K562 (cell line): ENCODE results near the gene SLC25A1. TPM values are rescaled to one million over a fixed set of nuclear protein-coding genes. Genes with fewer than 3 reads are reported as not detected.

Source experiments
- ATAC-seq: fragments of 200-7000 bp; cut with Tn5 transposase; 3 replicates; pipeline ENCODE4 v1.9.1; 2020; ENCODE audit warnings: moderate library complexity
- BruUV-seq: library from RNA; stranded (reverse); fragments of 400-500 nt; replicated peaks from 2 replicates; lab custom pipeline; 2021; lab: Mats Ljungman, UMichigan
- CTCF ChIA-PET: fragments of 300-600 bp; formaldehyde crosslinking; extraction: SDS; loops from one replicate; lab custom pipeline; 2021; ENCODE audit warnings: low intra/inter-chr PET ratio; lab: Yijun Ruan, JAX
- POLR2A ChIA-PET: fragments of 300-600, 350-650 bp; sonication (Branson Sonifier 250); formaldehyde crosslinking; extraction: SDS; loops from one replicate; lab custom pipeline; 2021; ENCODE audit warnings: antibody characterized with exemption, inconsistent platforms; lab: Yijun Ruan, JAX
- DNase-seq, 4 experiments: peaks; one replicate each; pipeline versions ENCODE4 v3.0.0 to v3.0.0-alpha.2; 2011 to 2018; ENCODE audit warnings: low spot score in 3 of 4, mixed read lengths in 3 of 4; ENCODE audit errors: extremely low read depth in 1 of 4
- FAIRE-seq: peaks from 2 replicates; lab custom pipeline; 2011; peaks lifted over from hg19 to GRCh38; lab: Jason Lieb, UNC
- H2AFZ ChIP-seq: 2 replicates; pipeline ENCODE4 v1.6.0; 2011; ENCODE audit warnings: low read depth, low read length, control low read depth, inconsistent platforms
- H3K27ac ChIP-seq: fragments of 200-600 bp; 3 replicates; pipeline ENCODE4 v1.8.0; 2011; ENCODE audit warnings: low read depth, mild to moderate bottlenecking, control low read depth, inconsistent platforms, low read length, moderate library complexity, mixed read lengths; ENCODE audit errors: extremely low read depth
- H3K27me3 ChIP-seq, 2 experiments: fragments of 300-600 bp in 1 of 2; 2 replicates in 1 of 2; 3 replicates in 1 of 2; pipeline versions ENCODE4 v1.6.0 to v1.8.0; 2011; ENCODE audit warnings: inconsistent platforms in 2 of 2, low read length in 2 of 2, mild to moderate bottlenecking in 1 of 2, mixed read lengths in 1 of 2, moderate library complexity in 1 of 2; ENCODE audit not compliant: control insufficient read depth in 2 of 2, insufficient read depth in 2 of 2
- H3K36me3 ChIP-seq: fragments of 300-600 bp; 3 replicates; pipeline ENCODE4 v1.8.0; 2011; ENCODE audit warnings: mild to moderate bottlenecking, low read length, inconsistent platforms; ENCODE audit not compliant: control insufficient read depth, insufficient read depth
- H3K4me1 ChIP-seq, 2 experiments: fragments of 200-600 bp in 1 of 2; replicated peaks in 1 of 2; 2 replicates in 1 of 2; 3 replicates in 1 of 2; pipeline versions ENCODE4 v1.5.1 to v1.8.0; 2011; ENCODE audit warnings: inconsistent platforms in 2 of 2, low read length in 2 of 2, mild to moderate bottlenecking in 1 of 2, mixed read lengths in 1 of 2, moderate library complexity in 1 of 2; ENCODE audit not compliant: control insufficient read depth in 2 of 2, insufficient read depth in 2 of 2
- H3K4me2 ChIP-seq: 2 replicates; pipeline ENCODE4 v1.6.1; 2011; ENCODE audit warnings: low read length, control low read depth, inconsistent platforms, mixed read lengths; ENCODE audit not compliant: insufficient read depth
- H3K4me3 ChIP-seq: fragments of 200-600 bp; sonication (generic), shearing (Covaris generic); 2 replicates; pipeline ENCODE4 v1.5.1; 2016; ENCODE audit warnings: control low read depth, inconsistent platforms
- H3K79me2 ChIP-seq: fragments of 200-600 bp; 3 replicates; pipeline ENCODE4 v1.8.0; 2011; ENCODE audit warnings: low read length, inconsistent platforms; ENCODE audit not compliant: control insufficient read depth, insufficient read depth
- H3K9ac ChIP-seq, 2 experiments: 2 replicates each; pipeline versions ENCODE4 v1.6.0 to v1.6.1; 2011; ENCODE audit warnings: low read depth in 2 of 2, low read length in 2 of 2, control low read depth in 1 of 2, inconsistent platforms in 1 of 2, mild to moderate bottlenecking in 1 of 2, mixed read lengths in 1 of 2; ENCODE audit not compliant: insufficient read depth in 1 of 2
- H3K9me1 ChIP-seq: one replicate; pipeline ENCODE4 v1.6.0; 2011; ENCODE audit warnings: inconsistent platforms, mild to moderate bottlenecking, low read length, moderate library complexity; ENCODE audit not compliant: control insufficient read depth, insufficient read depth
- H3K9me3 ChIP-seq: replicated peaks from 2 replicates; pipeline ENCODE4 v1.5.1; 2011; ENCODE audit warnings: low read depth, low read length, inconsistent platforms; ENCODE audit not compliant: control insufficient read depth, insufficient read depth
- H4K20me1 ChIP-seq: replicated peaks from 2 replicates; pipeline ENCODE4 v1.6.1; 2011; ENCODE audit warnings: low read length, inconsistent platforms, mixed read lengths; ENCODE audit not compliant: control insufficient read depth, insufficient read depth
- CHD2 ChIP-seq: IDR thresholded peaks from 2 replicates; pipeline ENCODE4 v1.6.1; 2011; ENCODE audit warnings: low read depth, low read length
- HDAC6 ChIP-seq: IDR thresholded peaks from 2 replicates; pipeline ENCODE4 v1.6.1; 2012; ENCODE audit warnings: low read depth, mild to moderate bottlenecking, control low read depth, inconsistent platforms, low read length, moderate library complexity
- HMGN3 ChIP-seq: IDR thresholded peaks from 2 replicates; pipeline ENCODE4 v1.6.1; 2011; ENCODE audit warnings: borderline replicate concordance, low read depth, mild to moderate bottlenecking, mixed read lengths, low read length; ENCODE audit not compliant: insufficient read length; ENCODE audit errors: extremely low read depth
- MCM3 ChIP-seq: fragments of 450-650 bp; IDR thresholded peaks from 2 replicates; pipeline ENCODE4 v1.6.1; 2016
- SMARCA4 ChIP-seq: fragments of 450-650 bp; IDR thresholded peaks from 2 replicates; pipeline ENCODE4 v1.6.1; 2016
- TOE1 ChIP-seq, 2 experiments: fragments of 450-650 bp in 1 of 2; sonication (generic) in 1 of 2; formaldehyde crosslinking in 1 of 2; IDR thresholded peaks; 2 replicates each; pipeline versions ENCODE4 v1.7.1 to v1.8.0; 2016 to 2022; ENCODE audit warnings: borderline replicate concordance in 2 of 2, mild to moderate bottlenecking in 2 of 2, antibody characterized with exemption in 1 of 2, inconsistent platforms in 1 of 2, low read depth in 1 of 2, missing genetic modification reagents in 1 of 2, moderate library complexity in 1 of 2
- ZNF766 ChIP-seq: fragments of 200-800 bp; sonication (Bioruptor generic); conservative IDR thresholded peaks from 2 replicates; pipeline ENCODE4 v1.6.1; 2016; ENCODE audit warnings: missing genetic modification characterization, missing compliant biosample characterization
- WGBS: fragments of 100-300 bp; shearing (Covaris generic); methylation state at CpG from one replicate; pipeline ENCODE4 v1.1.6; 2016; ENCODE audit warnings: low coverage, mixed read lengths; ENCODE audit not compliant: insufficient coverage; ENCODE audit errors: missing lambda C conversion rate; 5-methylcytosine and 5-hydroxymethylcytosine counted together
- in situ Hi-C: fragments of 300-500 bp; cut with MboI; formaldehyde crosslinking; loops from 4 replicates; pipeline ENCODE4 v1.15.0; 2018; ENCODE audit warnings: inconsistent platforms, mixed read lengths
- intact Hi-C: fragments of 100-400 bp; cut with micrococcal nuclease; formaldehyde crosslinking; loops from 2 replicates; pipeline ENCODE4 v1.14.2; 2022
- polyA plus RNA-seq, 8 experiments: library from polyadenylated mRNA; depleted of rRNA in 4 of 8; stranded (reverse) in 5 of 8; unstranded in 3 of 8; fragments of >200 nt; fragmentation: Nextera tagmentation in 2 of 8; fragmentation: Illumina TruSeq in 1 of 8; extraction: Ambion mirVana in 2 of 8; extraction: Trizol in 1 of 8; gene quantifications; 2 replicates each; pipeline versions ENCODE4 v1.2.1 to v1.2.3, GENCODE V29; 2011 to 2014; ENCODE audit warnings: inconsistent platforms in 1 of 8, missing spikeins in 1 of 8
- total RNA-seq, 7 experiments: library from RNA; depleted of rRNA in 6 of 7; stranded (reverse); fragments of >200 nt in 6 of 7; fragmentation: Illumina TruSeq in 2 of 7; extraction: Trizol in 2 of 7; gene quantifications; 2 replicates each; pipeline versions ENCODE4 v1.2.1 to v1.2.3, GENCODE V29; 2011 to 2021; ENCODE audit warnings: low replicate concordance in 1 of 7
- TF ChIP-seq, protein P1 (sequence below): sonication (generic); formaldehyde crosslinking; IDR thresholded peaks from 2 replicates; pipeline ENCODE4 v1.8.0; 2022; ENCODE audit warnings: mild to moderate bottlenecking, missing genetic modification reagents
- TF ChIP-seq, protein P2 (sequence below): sonication (generic); formaldehyde crosslinking; IDR thresholded peaks from 2 replicates; pipeline ENCODE4 v1.8.0; 2022; ENCODE audit warnings: mild to moderate bottlenecking, missing genetic modification reagents
- TF ChIP-seq, protein P3 (sequence below), 3 experiments: fragments of 200-800 bp in 1 of 3; sonication (Bioruptor generic) in 1 of 3; sonication (generic) in 1 of 3; formaldehyde crosslinking in 1 of 3; IDR thresholded peaks; 2 replicates each; pipeline versions ENCODE4 v1.6.1 to v1.8.0; 2016 to 2022; ENCODE audit warnings: mild to moderate bottlenecking in 2 of 3, missing compliant biosample characterization in 2 of 3, missing genetic modification characterization in 2 of 3, missing genetic modification reagents in 1 of 3

SLC25A1 gene
- total and polyA plus RNA-seq, 9 of the 15 experiments (the other 6 are each of a cell fraction or from before 2014, with no cell fraction given) = 11.0 to 408 (median 110) TPM

DNA sequence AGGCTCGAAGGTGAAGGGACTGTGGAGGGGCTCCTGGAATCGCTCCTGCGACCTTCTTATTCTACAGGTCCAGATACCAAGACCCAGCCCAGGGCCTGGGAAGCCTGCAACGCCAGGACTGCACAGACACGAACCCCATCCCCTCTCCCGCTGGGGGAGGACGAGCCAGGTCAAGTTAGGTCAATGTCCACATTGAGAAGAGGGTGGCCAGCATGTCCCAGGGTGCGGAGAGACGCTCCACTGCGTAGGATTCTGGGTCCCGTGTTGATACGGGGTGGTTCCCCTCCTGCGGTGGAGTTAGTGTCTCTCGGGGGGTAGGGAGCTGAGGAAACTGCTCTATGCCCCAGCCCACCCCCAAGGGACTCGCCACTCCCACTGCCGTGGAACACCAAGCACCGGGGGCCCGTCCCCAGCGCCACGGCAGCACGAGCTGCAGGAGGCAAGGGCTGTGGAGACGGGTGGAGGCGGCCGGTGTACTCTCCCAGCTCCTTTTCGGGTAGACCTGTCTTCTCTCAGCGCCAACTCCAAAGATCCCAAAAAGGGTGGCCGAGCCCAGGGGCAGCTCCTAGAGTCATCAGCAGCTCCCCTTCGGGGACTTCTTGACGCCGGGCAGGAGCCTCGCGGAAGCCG lies 30.0 kb downstream of the SLC25A1 start:
- no peaks in the 10 kb centered on the region for H3K9me3 ChIP-seq
- FAIRE-seq = no peak
- peaks cover 0 to 28% of the 10 kb centered on the region in 2 experiments; a peak in 3 of 5 replicates for H3K4me1 ChIP-seq
- in situ Hi-C loops (no loop called here), intact Hi-C loops (no loop called here)
- peaks cover 10% of the 10 kb centered on the region for H3K79me2 ChIP-seq
- POLR2A ChIA-PET = interaction anchor here (0.6 to 1.4 kb wide), 8 partner anchors 12 to 500 kb away, joined by 3 to 4 read pairs (median 3); partner anchors contain the start of gene CDC45
- H3K4me3 ChIP-seq = no peak overlapping the region
- TF ChIP-seq HDAC6 (0 out of 2 replicates have a peak, but pooled peaks have one; percentile 6), MCM3 (0 out of 2 replicates have a peak, but pooled peaks have one; percentile 15), HMGN3 (peak; percentile 7), SMARCA4 (no peak), CHD2 (0 out of 2 replicates have a peak, but pooled peaks have one; percentile 14), ZNF766 (CRISPR knock-in tag) (no peak), TOE1 (IDR thresholded peaks at IDR 0.05; ENCODE audit: borderline replicate concordance) (no peak), TOE1 (CRISPR knock-in tag; IDR thresholded peaks at IDR 0.05; ENCODE audit: borderline replicate concordance, low read depth) (0 out of 2 replicates have a peak, but pooled peaks have one; percentile 73)
- TF ChIP-seq, protein P1, sequence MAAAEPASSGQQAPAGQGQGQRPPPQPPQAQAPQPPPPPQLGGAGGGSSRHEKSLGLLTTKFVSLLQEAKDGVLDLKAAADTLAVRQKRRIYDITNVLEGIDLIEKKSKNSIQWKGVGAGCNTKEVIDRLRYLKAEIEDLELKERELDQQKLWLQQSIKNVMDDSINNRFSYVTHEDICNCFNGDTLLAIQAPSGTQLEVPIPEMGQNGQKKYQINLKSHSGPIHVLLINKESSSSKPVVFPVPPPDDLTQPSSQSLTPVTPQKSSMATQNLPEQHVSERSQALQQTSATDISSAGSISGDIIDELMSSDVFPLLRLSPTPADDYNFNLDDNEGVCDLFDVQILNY (CRISPR knock-in tag) = 0 out of 2 replicates have a peak, but pooled peaks have one; percentile 58
- TF ChIP-seq, protein P2, sequence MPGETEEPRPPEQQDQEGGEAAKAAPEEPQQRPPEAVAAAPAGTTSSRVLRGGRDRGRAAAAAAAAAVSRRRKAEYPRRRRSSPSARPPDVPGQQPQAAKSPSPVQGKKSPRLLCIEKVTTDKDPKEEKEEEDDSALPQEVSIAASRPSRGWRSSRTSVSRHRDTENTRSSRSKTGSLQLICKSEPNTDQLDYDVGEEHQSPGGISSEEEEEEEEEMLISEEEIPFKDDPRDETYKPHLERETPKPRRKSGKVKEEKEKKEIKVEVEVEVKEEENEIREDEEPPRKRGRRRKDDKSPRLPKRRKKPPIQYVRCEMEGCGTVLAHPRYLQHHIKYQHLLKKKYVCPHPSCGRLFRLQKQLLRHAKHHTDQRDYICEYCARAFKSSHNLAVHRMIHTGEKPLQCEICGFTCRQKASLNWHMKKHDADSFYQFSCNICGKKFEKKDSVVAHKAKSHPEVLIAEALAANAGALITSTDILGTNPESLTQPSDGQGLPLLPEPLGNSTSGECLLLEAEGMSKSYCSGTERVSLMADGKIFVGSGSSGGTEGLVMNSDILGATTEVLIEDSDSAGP (CRISPR knock-in tag) = peak; percentile 53; the same call in 1 of the 2 replicates
- TF ChIP-seq, protein P3, sequence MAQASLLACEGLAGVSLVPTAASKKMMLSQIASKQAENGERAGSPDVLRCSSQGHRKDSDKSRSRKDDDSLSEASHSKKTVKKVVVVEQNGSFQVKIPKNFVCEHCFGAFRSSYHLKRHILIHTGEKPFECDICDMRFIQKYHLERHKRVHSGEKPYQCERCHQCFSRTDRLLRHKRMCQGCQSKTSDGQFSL (CRISPR knock-in tag; IDR thresholded peaks at IDR 0.05) = no peak
- TF ChIP-seq, protein P3 (tag; IDR thresholded peaks at IDR 0.05) = no peak
- TF ChIP-seq, all 486 proteins: peak for 7
- Histone ChIP-seq H3K4me2 (no peak overlapping the region), H2AFZ (no peak overlapping the region), H3K9me1 (no peaks in the 10 kb centered on the region), H3K9ac (0 out of 4 replicates have a peak overlapping the region, but pooled peaks of 1 of the 2 experiments have one; percentile 1), H3K36me3 (no peaks in the 10 kb centered on the region), H3K27ac (no peak overlapping the region), H4K20me1 (0 out of 2 replicates have a peak, but pooled peaks cover 3% of the 10 kb centered on the region), H3K27me3 (peaks cover 42 to 62% of the 10 kb centered on the region in 2 experiments)
- DNase-seq = no peak
- CTCF ChIA-PET = interaction anchor here (1.7 kb wide), 1 partner anchor 482 kb away, joined by 4 read pairs; no protein-coding TSS in a partner anchor
- no peak for ATAC-seq
- 30% methylated on average over 33 of the region's 33 CpGs for WGBS
- no TSS peak for BruUV-seq
